ENCODE results near the gene GABRB1.
"Not testable (repeated sequence)": the region's sequence is repeated elsewhere in the genome, so short reads cannot be mapped to it uniquely, and the experiment has no call there.

Gene GABRB1

DNA sequence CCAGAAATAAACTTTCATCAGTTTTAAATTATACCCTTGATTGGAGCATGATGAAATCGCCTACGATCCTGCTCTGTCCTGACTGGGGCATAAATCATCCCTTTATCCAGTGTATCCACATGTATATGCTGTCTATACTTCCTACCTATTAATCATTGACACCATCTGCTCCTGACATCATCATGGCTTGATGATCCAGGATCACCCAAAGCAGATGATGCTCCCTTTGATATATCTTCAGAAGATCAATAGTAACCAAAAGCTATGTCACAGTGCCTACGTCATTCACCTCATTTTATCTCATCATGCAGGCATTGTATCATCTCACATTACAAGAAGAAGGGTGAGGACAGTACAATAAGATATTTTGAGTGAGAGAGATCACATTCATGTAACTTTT, 294.7 kb downstream of the GABRB1 start:
- DNase-seq, result no peak

GRCh38 chr4:47330866-47331265, 299.5 kb downstream of the GABRB1 start:
- DNase-seq, result no peak

GRCh38 chr4:47334652-47335051, 303.3 kb downstream of the GABRB1 start:
- no peak for DNase-seq

DNA sequence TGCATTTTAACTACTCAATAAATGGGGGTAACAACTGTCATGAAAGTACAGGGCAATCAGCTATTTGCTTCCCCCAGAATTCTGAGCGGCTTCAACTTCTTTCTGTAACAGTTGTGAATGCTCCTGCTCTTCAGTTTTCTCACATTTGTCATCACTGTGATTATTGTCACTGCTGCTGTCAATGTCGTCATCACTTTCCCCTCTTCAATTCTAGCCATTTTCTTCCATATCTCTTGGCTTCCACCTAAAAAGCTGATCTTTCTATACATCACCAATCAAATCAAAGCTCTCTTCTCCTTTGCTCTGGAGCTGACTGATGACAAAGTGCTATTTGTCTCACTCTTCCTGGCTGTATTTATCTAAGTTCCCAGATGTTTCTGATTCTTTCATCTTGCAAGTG, 306.5 kb downstream of the GABRB1 start:
- DNase-seq, result no peak

- no peak for DNase-seq
Observed at GRCh38 chr4:47340914-47341313, 309.5 kb downstream of the GABRB1 start.

GRCh38 chr4:47342796-47343195, 311.4 kb downstream of the GABRB1 start:
- no peak for DNase-seq

GRCh38 chr4:47349326-47349725, 318.0 kb downstream of the GABRB1 start:
- DNase-seq, result no peak

DNA sequence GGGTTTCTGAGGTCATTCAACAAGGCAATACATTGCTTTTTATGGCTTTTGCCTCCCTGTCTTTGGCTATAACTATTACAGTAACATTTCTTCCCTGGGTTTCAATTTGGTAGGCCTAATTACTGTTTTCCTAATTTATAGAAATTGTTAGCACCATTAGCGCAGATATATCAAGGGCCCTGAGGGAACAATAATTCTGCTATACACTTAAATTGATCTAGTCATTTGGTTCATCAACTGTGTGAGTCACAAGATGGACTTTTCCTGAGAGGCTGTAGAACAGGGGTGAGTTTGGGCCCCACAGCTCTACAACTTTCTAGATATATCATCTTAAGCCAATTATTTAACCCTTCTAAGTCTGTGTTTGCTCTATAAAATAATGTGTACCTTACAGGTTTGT, 324.2 kb downstream of the GABRB1 start:
- DNase-seq, result no peak

- DNase-seq, result peak in 1 of 2 experiments; percentile 68
Observed at GRCh38 chr4:47359891-47360290, 328.5 kb downstream of the GABRB1 start.

- DNase-seq, result no peak
Observed at GRCh38 chr4:47367761-47368160, 336.4 kb downstream of the GABRB1 start.

GRCh38 chr4:47368211-47368610, 336.8 kb downstream of the GABRB1 start:
- DNase-seq, result no peak

DNA sequence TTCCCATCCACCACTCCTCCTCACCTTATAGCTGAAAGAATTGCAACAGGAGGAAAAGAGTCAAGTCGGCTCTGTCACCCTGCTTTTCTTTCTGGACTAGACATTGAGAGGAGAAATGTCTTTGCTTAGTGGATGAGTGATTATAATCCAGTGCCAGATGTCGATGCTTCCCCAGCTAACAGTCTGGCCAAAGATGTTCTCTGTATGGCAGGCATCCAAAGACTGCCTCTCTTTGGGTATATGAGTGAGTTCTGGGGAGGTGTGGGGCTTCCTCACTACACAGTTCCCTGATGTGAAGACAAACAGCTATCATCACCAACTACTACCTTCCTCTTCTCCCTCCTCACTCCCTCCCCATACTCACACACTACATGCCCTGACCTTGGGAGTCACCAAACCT, 341.2 kb downstream of the GABRB1 start:
- peak; percentile 83 to 94 for DNase-seq

GRCh38 chr4:47373174-47373573, 341.8 kb downstream of the GABRB1 start:
- no peak for DNase-seq

GRCh38 chr4:47373709-47374108, 342.3 kb downstream of the GABRB1 start:
- DNase-seq, result no peak

GRCh38 chr4:47374477-47374876, 343.1 kb downstream of the GABRB1 start:
- no peak for DNase-seq

DNA sequence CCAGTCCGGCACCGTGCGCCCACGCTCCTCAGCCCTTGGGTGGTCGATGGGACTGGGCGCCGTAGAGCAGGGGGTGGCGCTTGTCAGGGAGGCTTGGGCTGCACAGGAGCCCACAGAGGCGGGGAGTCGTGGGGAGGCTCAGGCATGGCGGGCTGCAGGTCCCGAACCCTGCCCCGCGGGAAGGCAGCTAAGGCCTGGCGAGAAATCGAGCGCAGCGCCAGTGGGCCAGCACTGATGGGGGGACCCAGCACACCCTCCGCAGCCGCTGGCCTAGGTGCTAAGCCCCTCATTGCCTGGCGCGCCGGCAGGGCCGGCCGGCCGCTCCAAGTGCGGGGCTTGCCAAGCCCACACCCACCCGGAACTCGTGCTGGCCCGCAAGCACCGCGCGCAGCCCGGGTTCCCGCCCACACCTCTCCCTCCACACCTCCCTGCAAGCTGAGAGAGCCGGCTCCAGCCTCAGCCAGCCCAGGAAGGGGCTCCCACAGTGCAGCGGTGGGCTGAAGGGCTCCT, 346.7 kb downstream of the GABRB1 start:
- not testable (repeated sequence) for DNase-seq

- DNase-seq, result no peak
Observed at GRCh38 chr4:47381172-47381571, 349.8 kb downstream of the GABRB1 start.

- no peak for DNase-seq
Observed at GRCh38 chr4:47382846-47383360, 351.5 kb downstream of the GABRB1 start.

DNA sequence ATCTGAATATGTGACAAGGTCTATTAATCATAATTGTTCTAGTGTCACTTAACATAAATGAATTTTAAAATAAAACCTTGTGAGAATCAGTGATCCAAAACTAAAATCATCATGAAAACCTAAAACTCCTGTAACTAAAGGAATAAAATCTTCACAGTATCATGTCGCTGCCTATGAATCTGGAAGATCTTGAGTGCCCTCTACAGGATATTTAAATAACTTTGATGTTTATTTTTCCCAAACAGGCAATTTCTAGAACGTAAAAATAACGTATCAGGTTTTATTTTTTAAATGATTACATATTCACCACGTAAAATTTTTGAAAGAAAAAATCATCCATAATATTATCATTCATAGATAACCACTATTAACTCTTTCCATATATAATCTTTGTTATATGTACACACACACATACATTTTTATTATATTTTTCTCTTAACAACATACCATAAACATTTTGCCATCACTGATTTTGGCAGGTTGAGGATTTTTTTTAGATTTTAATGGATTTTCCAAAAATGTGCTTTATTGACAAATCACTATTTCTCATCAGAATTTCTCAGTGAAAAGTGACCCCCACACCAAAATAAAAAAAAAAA, 352.6 kb downstream of the GABRB1 start:
- peak in 1 of 2 experiments; percentile 52 for DNase-seq

- DNase-seq, result no peak
Observed at GRCh38 chr4:47386146-47386545, 354.8 kb downstream of the GABRB1 start.

- no peak for DNase-seq
Observed at GRCh38 chr4:47386561-47387235, 355.3 kb downstream of the GABRB1 start.

DNA sequence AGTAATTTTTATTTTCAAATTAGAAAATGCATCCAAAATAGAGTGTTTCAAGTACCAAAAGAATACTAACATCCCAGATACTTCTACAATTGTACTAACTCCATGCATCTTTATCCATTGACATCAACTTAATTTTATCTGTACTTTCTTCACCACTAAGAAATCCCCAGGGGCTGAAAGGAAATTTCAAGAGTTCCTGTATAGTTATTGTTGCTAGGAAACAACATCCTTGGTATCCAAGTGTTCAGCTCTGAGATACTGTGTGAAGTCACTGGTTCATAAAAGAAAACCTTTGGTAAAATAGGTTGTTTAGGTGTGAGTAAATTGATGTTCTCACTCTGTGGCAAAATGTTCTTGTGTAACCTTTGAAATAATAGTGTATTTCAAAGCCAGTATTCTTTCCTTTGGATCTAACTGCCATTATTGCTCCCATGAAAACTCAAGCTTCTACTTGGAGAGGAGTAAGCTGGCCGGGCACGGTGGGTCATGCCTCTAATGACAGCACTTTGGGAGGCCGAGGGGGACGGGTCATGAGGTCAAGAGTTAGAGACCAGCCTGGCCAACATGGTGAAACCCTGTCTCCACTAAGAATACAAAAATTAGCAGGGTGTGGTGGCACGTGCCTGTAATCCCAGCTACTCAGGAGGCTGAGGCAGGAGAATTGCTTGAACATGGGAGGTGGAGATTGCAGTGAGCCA, 359.2 kb downstream of the GABRB1 start:
- no peak for DNase-seq

GRCh38 chr4:47391256-47391655, 359.9 kb downstream of the GABRB1 start:
- no peak for DNase-seq

- DNase-seq, result no peak
Observed at GRCh38 chr4:47406408-47406807, 375.0 kb downstream of the GABRB1 start.
